OCI-LY7 (cell line): ENCODE results near the gene LDLRAD2.

Experiments
- CTCF ChIP-seq: fragments of 200-600 bp; sonication (generic); conservative IDR thresholded peaks from 2 replicates; pipeline ENCODE4 v1.5.1; 2014; ENCODE audit warnings: mild to moderate bottlenecking, antibody characterized with exemption, low read length, moderate library complexity, mixed read lengths
- EZH2phosphoT487 ChIP-seq: fragments of 200-600 bp; sonication (generic); IDR thresholded peaks from 2 replicates; pipeline ENCODE4 v1.6.1; 2018; ENCODE audit warnings: low read depth, borderline replicate concordance, mild to moderate bottlenecking, mixed run types, antibody characterized with exemption, low read length, moderate library complexity, mixed read lengths

GRCh38 chr1:21823206-21823979, 11.3 kb downstream of the LDLRAD2 start:
- TF ChIP-seq CTCF: no peak
- no peak for TF ChIP-seq EZH2phosphoT487
